Neural cell (in vitro differentiated cells): ENCODE data around the gene SQSTM1. TPM values are rescaled to one million over a fixed set of nuclear protein-coding genes. Genes with fewer than 3 reads are reported as not detected.

Experiments
- H2AFZ ChIP-seq: fragments of 200-600, 300-800 bp; sonication (generic), shearing (Covaris generic); 2 replicates; pipeline ENCODE4 v1.6.0; 2014; ENCODE audit warnings: low read depth, mild to moderate bottlenecking, antibody characterized with exemption, low read length, moderate library complexity
- H3F3A ChIP-seq: fragments of 200-600 bp; shearing (Covaris generic); 2 replicates; pipeline ENCODE4 v1.6.1; 2016; ENCODE audit warnings: mild to moderate bottlenecking, moderate library complexity, mixed read lengths, antibody characterized with exemption, low read length; ENCODE audit not compliant: insufficient read depth, poor library complexity, severe bottlenecking
- H3K27ac ChIP-seq: fragments of 200-600, 300-800 bp; sonication (generic), shearing (Covaris generic); 2 replicates; pipeline ENCODE4 v1.5.1; 2014; ENCODE audit warnings: mild to moderate bottlenecking, low read length, moderate library complexity
- H3K27me3 ChIP-seq: fragments of 300-800, 200-600 bp; sonication (generic), shearing (Covaris generic); 2 replicates; pipeline ENCODE4 v1.6.0; 2014; ENCODE audit warnings: mild to moderate bottlenecking, low read depth, low read length, moderate library complexity; ENCODE audit not compliant: insufficient read depth
- H3K36me3 ChIP-seq: fragments of 300-800, 200-600 bp; sonication (generic), shearing (Covaris generic); 2 replicates; pipeline ENCODE4 v1.5.1; 2014; ENCODE audit warnings: mild to moderate bottlenecking, antibody characterized with exemption, low read length, moderate library complexity; ENCODE audit not compliant: insufficient read depth
- H3K4me2 ChIP-seq: fragments of 300-800, 200-600 bp; sonication (generic), shearing (Covaris generic); 2 replicates; pipeline ENCODE4 v1.6.0; 2014; ENCODE audit warnings: mild to moderate bottlenecking, low read length
- H3K4me3 ChIP-seq: fragments of 300-800, 200-600 bp; sonication (generic), shearing (Covaris generic); 2 replicates; pipeline ENCODE4 v1.5.1; 2014; ENCODE audit warnings: mild to moderate bottlenecking, low read length, moderate library complexity
- H3K79me2 ChIP-seq: fragments of 200-600 bp; shearing (Covaris generic); replicated peaks from 2 replicates; pipeline ENCODE4 v1.6.0; 2014; ENCODE audit warnings: mild to moderate bottlenecking, low read length, moderate library complexity; ENCODE audit not compliant: insufficient read depth
- H3K9ac ChIP-seq: fragments of 300-800, 200-600 bp; sonication (generic), shearing (Covaris generic); 2 replicates; pipeline ENCODE4 v1.6.1; 2016; ENCODE audit warnings: mild to moderate bottlenecking, low read length, mixed read lengths
- H3K9me2 ChIP-seq: fragments of 200-600 bp; shearing (Covaris generic); 2 replicates; pipeline ENCODE4 v1.6.1; 2016; ENCODE audit warnings: mild to moderate bottlenecking, low read length, mixed read lengths; ENCODE audit not compliant: insufficient read depth
- H3K9me3 ChIP-seq: fragments of 200-600, 300-800 bp; sonication (generic), shearing (Covaris generic); 2 replicates; pipeline ENCODE4 v1.6.1; 2016; ENCODE audit warnings: mild to moderate bottlenecking, mixed run types, low read length, moderate library complexity, mixed read lengths
- H4K20me1 ChIP-seq: fragments of 200-600 bp; shearing (Covaris generic); 2 replicates; pipeline ENCODE4 v1.6.1; 2016; ENCODE audit warnings: mild to moderate bottlenecking, mixed run types; ENCODE audit not compliant: insufficient read depth
- CTCF ChIP-seq: fragments of 450-650 bp; IDR thresholded peaks from 2 replicates; pipeline ENCODE4 v1.5.1; 2014; ENCODE audit warnings: antibody characterized with exemption, mild to moderate bottlenecking, moderate library complexity; ENCODE audit not compliant: poor library complexity, severe bottlenecking
- EP300 ChIP-seq: fragments of 450-650 bp; conservative IDR thresholded peaks from 2 replicates; pipeline ENCODE4 v1.6.1; 2014; ENCODE audit warnings: antibody characterized with exemption, mild to moderate bottlenecking, moderate library complexity; ENCODE audit not compliant: poor library complexity, severe bottlenecking
- EZH2 ChIP-seq: fragments of 200-600, 300-800 bp; shearing (Covaris generic), sonication (generic); IDR thresholded peaks from 2 replicates; pipeline ENCODE4 v1.6.1; 2014; ENCODE audit warnings: antibody characterized with exemption, low read length, borderline replicate concordance, mild to moderate bottlenecking; ENCODE audit not compliant: insufficient read depth, poor library complexity, severe bottlenecking
- MXI1 ChIP-seq: fragments of 450-650 bp; conservative IDR thresholded peaks from 2 replicates; pipeline ENCODE4 v1.6.1; 2014; ENCODE audit warnings: antibody characterized with exemption, mild to moderate bottlenecking; ENCODE audit not compliant: poor library complexity, severe bottlenecking
- POLR2AphosphoS5 ChIP-seq: IDR thresholded peaks from 2 replicates; pipeline ENCODE4 v1.6.1; 2012
- RAD21 ChIP-seq: fragments of 450-650 bp; conservative IDR thresholded peaks from 2 replicates; pipeline ENCODE4 v1.6.1; 2014; ENCODE audit warnings: antibody characterized with exemption, mild to moderate bottlenecking, moderate library complexity
- REST ChIP-seq: IDR thresholded peaks from 2 replicates; pipeline ENCODE4 v1.6.1; 2012; ENCODE audit warnings: borderline replicate concordance
- SMC3 ChIP-seq: fragments of 450-650 bp; conservative IDR thresholded peaks from 2 replicates; pipeline ENCODE4 v1.6.1; 2014; ENCODE audit warnings: antibody characterized with exemption, mild to moderate bottlenecking, moderate library complexity; ENCODE audit not compliant: poor library complexity
- TAF1 ChIP-seq: IDR thresholded peaks from 2 replicates; pipeline ENCODE4 v1.6.1; 2012; ENCODE audit warnings: low read depth
- polyA plus RNA-seq: library from polyadenylated mRNA; depleted of rRNA; stranded (reverse); fragments of >200 nt; gene quantifications from 2 replicates; pipeline ENCODE4 v1.2.3, GENCODE V29; 2014

SQSTM1 gene
- polyA plus RNA-seq, 1 donor from 2014 or later: 64.5 TPM

GRCh38 chr5:179830818-179831468, 10.2 kb downstream of the SQSTM1 start:
- no peak for TF ChIP-seq REST
- no peak for TF ChIP-seq CTCF
- no peak overlapping the region for H3K4me3 ChIP-seq
- H3K4me2 ChIP-seq: no peak overlapping the region
- H3F3A ChIP-seq: no peaks in the 10 kb centered on the region
- no peaks in the 10 kb centered on the region for H3K9me3 ChIP-seq
- peaks cover 8% of the 10 kb centered on the region for H3K36me3 ChIP-seq
- H3K9me2 ChIP-seq: no peaks in the 10 kb centered on the region
- H3K79me2 ChIP-seq: no peaks in the 10 kb centered on the region
- H3K27ac ChIP-seq: no peak overlapping the region
- no peaks in the 10 kb centered on the region for H4K20me1 ChIP-seq
- H3K9ac ChIP-seq: no peak overlapping the region
- no peaks in the 10 kb centered on the region for H3K27me3 ChIP-seq
- no peak overlapping the region for H2AFZ ChIP-seq

GRCh38 chr5:179832039-179832745, 11.5 kb downstream of the SQSTM1 start:
- no peaks in the 10 kb centered on the region for H4K20me1 ChIP-seq

More at GRCh38 chr5:179832039-179832745, 11.5 kb downstream of the SQSTM1 start:
- no peaks in the 10 kb centered on the region for H3K27me3 ChIP-seq
- no peaks in the 10 kb centered on the region for H3K79me2 ChIP-seq
- H3K4me3 ChIP-seq: no peak overlapping the region
- no peak overlapping the region for H3K4me2 ChIP-seq
- H3F3A ChIP-seq: no peaks in the 10 kb centered on the region
- TF ChIP-seq MXI1 (no peak), POLR2AphosphoS5 (no peak), REST (no peak), RAD21 (no peak), TAF1 (no peak), EZH2 (no peak), SMC3 (no peak), EP300 (no peak), CTCF (no peak)
- no peaks in the 10 kb centered on the region for H3K9me3 ChIP-seq
- H3K9me2 ChIP-seq: no peaks in the 10 kb centered on the region
- H3K9ac ChIP-seq: no peak overlapping the region
- H2AFZ ChIP-seq: no peak overlapping the region
- no peak overlapping the region for H3K27ac ChIP-seq
- H3K36me3 ChIP-seq: peaks cover 10% of the 10 kb centered on the region
